ENCODE results near the gene PTTG1IP.

- TF ChIP-seq REPIN1 (tag by site-specific recombination; IDR thresholded peaks at IDR 0.05; ENCODE audit: low read depth) (no peak), PATZ1 (tag by site-specific recombination; IDR thresholded peaks at IDR 0.05) (no peak), ZNF266 (tag by site-specific recombination; IDR thresholded peaks at IDR 0.05; ENCODE audit: low read depth) (no peak), ZNF513 (tag by site-specific recombination; IDR thresholded peaks at IDR 0.05) (no peak)
These were observed 22.4 kb upstream of the PTTG1IP start for GRCh38 chr21:44895859-44896258.

Data from HEK293 (cell line).